WTC11 (cell line): Measurements from ENCODE around the gene SNX13.

Experiments used
- PRDM15 ChIP-seq: sonication (generic); formaldehyde crosslinking; IDR thresholded peaks from 2 replicates; pipeline ENCODE4 v1.8.0; 2022; ENCODE audit warnings: missing genetic modification reagents
- TP53 ChIP-seq: sonication (generic); formaldehyde crosslinking; IDR thresholded peaks from 2 replicates; pipeline ENCODE4 v1.8.1; 2023; ENCODE audit warnings: mild to moderate bottlenecking, missing genetic modification reagents

GRCh38 chr7:17746020-17746530 is 194.2 kb downstream of the SNX13 start:
- no peak for TF ChIP-seq TP53 (CRISPR knock-in tag)
- TF ChIP-seq PRDM15 (CRISPR knock-in tag), result no peak
